NCI-H1105 treated with DMSO at 0.1 percent for 48 hours (cell line): ENCODE measurements around the gene SERPINB10.

Experiments
- DNase-seq: peaks from one replicate; lab custom pipeline; 2025; lab: John Stamatoyannopoulos, UW

Gene SERPINB10

DNA sequence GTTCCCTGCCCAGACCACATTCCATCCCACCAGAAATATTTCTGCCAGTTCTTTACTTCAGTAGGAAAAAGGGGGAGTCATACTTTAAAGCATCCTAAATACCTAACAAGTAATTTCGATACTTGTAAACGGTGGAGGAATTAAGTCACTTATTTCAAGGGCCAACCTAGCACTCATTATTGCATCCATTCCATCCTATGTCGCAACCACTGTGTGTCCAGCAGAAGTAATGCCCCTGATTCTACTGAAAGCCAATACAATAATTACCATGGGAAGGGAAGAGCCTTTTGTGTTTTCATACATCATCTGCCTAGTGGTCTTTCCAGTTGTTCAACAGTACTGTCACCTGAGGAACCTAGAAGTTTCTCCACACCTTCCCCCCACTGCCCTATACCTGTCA lies 74.6 kb downstream of the SERPINB10 start:
- DNase-seq, result no peak
